GM18505 (cell line): ENCODE measurements around the gene HLA-DQA1.

ENCODE experiments used
- ATAC-seq: cut with Tn5 transposase; IDR thresholded peaks from one replicate; pipeline ENCODE4 v1.9.1; 2021; ENCODE audit not compliant: unreplicated experiment
- POLR2A ChIP-seq: IDR thresholded peaks from 4 replicates; pipeline ENCODE4 v1.6.1; 2011; ENCODE audit warnings: borderline replicate concordance; ENCODE audit not compliant: insufficient read depth, insufficient read length; ENCODE audit errors: extremely low read depth

HLA-DQA1 gene

GRCh38 chr6:32609731-32610640, 27.2 kb upstream of the HLA-DQA1 start:
- peak; percentile 67 for ATAC-seq

GRCh38 chr6:32610682-32611296, 26.4 kb upstream of the HLA-DQA1 start:
- ATAC-seq, result no peak
- TF ChIP-seq POLR2A, result no peak

More at GRCh38 chr6:32609731-32610640, 27.2 kb upstream of the HLA-DQA1 start:
- peak; percentile 60 for TF ChIP-seq POLR2A

GRCh38 chr6:32613475-32613874, 23.7 kb upstream of the HLA-DQA1 start:
- TF ChIP-seq POLR2A, result no peak

GRCh38 chr6:32614366-32615081, 22.7 kb upstream of the HLA-DQA1 start:
- TF ChIP-seq POLR2A, result no peak
- ATAC-seq, result no peak

More at GRCh38 chr6:32613475-32613874, 23.7 kb upstream of the HLA-DQA1 start:
- ATAC-seq, result no peak

DNA sequence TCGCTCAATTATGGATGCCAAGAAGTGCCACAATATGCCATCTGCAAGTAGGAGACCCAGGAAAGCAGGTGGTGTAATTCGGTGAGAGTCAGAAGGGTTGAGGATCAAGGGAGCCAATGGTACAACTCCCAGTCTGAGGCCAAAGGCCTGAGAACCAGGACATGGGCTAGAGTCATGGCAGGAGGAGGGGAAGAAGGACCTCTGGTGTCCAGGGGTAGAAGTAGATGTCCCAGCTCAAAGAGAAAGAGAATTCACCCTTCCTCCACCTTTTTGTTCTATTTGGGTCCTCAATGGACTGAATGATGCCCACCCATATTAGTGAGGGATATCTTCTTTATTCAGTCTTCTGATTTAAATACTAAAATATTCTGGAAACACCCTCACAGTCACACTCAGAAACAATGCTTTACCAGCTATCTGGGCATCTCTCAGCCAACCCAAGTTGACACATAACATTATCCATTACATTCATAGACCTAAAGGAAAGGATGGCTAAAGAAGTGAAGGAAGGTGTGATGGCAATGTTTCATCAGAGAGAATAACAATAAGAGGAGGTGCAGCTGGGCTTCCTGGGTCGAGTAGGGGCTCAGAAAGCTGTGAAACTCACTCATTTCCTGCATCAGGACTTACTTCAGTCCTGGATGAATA, 21.2 kb upstream of the HLA-DQA1 start:
- TF ChIP-seq POLR2A, result no peak
- no peak for ATAC-seq

DNA sequence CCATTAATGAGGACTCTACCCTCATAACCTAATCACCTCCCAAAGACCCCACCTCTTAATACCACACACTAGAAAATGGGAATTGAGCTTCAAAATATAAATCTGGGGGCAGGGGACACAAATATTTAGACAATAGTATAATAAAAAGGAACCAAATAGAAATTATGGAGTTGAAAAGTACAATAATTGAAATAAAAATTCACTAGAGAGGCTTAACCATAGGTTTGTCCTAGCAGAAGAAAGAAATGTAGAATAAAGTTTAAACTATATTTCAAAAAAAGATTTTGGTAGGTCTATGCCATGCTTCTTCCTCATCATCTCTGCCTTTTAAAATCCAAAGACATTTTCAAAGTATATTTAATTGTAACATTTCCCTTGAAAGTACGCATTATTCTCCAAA, 19.5 kb upstream of the HLA-DQA1 start:
- no peak for ATAC-seq
- TF ChIP-seq POLR2A, result no peak

GRCh38 chr6:32621372-32621771, 15.8 kb upstream of the HLA-DQA1 start:
- no peak for ATAC-seq
- TF ChIP-seq POLR2A, result peak; percentile 64

DNA sequence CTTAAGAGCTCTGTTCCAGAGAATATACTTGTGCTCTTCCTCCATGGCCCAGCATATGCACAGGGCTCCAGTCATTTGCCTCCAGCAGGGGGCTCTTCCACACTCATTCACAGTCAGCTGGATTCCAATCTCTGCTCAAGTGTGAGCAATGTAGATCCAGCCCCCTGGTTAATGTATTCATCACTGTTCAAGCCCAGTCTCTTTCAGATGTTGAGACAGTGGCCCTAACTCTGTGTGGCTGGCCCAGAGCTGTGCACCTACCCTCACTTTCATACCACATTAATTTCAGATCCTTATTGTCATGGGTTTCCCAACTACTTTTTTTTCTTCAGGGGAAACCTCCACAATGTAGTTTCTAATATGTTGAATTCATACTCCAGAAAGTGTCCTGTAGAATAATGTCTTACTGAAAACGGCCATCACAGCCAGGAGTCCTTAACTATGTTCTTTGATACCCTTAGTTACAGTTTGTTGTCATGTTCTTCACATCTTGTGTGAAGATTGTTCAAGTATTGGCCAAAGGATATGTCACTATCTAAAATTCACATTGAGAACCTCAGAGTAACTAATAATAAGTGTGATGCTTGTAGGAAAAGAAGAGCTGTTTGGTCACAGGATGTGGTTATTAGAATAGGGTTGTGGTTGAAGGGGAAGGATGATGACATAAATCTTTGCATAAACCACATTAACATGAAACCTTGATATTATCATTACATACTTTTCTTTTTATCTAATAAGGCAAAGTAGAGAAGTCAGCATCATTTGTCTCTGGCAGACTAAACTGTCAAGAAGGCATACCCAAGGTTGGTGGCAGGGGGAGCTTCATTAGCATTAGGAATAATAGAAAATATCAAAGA, 14.4 kb upstream of the HLA-DQA1 start:
- peak; percentile 59 for TF ChIP-seq POLR2A
- ATAC-seq, result peak; percentile 65

- no peak for ATAC-seq
- peak; percentile 52 for TF ChIP-seq POLR2A
These were observed 13.5 kb upstream of the HLA-DQA1 start for GRCh38 chr6:32623693-32624092.

GRCh38 chr6:32624565-32624964, 12.6 kb upstream of the HLA-DQA1 start:
- no peak for TF ChIP-seq POLR2A
- ATAC-seq, result no peak

DNA sequence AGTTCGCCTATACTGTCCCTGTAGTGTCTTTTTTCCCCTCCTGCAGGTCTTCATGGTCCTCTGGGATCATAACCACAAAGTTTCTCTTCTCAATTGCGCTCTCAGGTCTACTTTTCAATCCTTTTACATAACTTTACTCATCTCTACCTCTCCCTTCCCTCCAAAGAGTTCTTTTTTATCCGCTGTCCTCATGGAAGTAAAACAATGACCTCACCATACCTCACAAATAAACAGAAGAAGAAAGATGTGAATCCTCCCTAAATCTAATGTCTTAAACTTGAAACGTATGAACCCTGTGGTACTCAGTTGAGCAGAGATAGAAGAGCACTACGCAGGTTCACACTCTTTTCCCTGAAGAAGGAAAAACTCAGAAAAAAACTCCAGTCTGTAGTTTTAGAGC, 12.1 kb upstream of the HLA-DQA1 start:
- ATAC-seq, result no peak
- no peak for TF ChIP-seq POLR2A

GRCh38 chr6:32627249-32627648, 10.0 kb upstream of the HLA-DQA1 start:
- ATAC-seq, result no peak
- peak; percentile 10 for TF ChIP-seq POLR2A
